NCI-H524 (cell line): ENCODE measurements around the gene HYAL1.
"Not testable (repeated sequence)": the region's sequence is repeated elsewhere in the genome, so short reads cannot be mapped to it uniquely, and the experiment has no call there.

ENCODE experiments used
- DNase-seq, 2 experiments: peaks; one replicate each; lab custom pipeline; 2025; lab: John Stamatoyannopoulos, UW

The HYAL1 gene

DNA sequence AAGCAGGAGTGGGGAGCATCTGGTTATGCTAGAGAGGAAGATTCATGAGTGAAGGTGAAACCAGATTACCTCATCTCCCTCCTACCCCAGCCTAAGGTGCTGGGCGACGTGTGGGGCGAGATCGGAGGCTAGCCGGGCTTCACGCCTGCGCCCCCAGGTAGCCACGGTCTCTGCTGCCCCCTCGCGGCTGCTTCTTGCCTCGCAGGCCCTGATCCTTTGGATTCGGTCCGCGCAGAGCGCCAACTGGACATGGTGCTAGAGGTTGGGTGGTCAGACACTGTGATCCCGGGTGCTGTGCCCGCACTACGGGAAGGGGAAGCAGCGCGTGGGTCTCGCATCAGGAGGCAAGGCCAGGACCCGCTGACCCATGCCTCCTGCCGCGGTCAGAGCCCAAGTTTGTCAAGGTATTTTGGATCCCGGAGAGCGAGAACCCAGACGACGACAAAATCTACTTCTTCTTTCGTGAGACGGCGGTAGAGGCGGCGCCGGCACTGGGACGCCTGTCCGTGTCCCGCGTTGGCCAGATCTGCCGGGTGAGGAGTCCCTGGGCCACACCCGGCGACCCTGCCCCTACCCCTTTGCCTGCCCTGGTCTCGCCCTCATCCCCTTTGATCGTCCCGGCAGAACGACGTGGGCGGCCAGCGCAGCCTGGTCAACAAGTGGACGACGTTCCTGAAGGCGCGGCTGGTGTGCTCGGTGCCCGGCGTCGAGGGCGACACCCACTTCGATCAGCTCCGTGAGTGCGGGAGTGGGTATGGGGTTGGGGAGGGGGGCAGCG is 30.3 kb downstream of the HYAL1 start:
- DNase-seq, result peak; percentile 37 to 69

DNA sequence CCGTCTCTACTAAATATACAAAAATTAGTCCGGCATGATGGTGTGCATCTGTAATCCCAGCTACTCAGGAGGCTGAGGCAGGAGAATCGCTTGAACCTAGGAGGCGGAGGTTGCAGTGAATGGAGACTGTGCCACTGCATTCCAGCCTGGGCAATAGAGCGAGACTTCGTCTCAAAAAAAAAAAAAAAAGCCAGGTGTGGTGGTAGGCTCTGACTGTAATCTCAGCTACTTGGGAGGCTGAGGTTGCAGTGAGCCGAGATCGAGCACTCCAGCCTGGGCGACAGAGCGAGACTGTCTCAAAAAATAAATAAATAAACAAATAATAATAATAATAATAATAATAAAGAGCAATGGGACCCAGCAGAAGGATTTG is 30.9 kb downstream of the HYAL1 start:
- DNase-seq, result not testable (repeated sequence)

DNA sequence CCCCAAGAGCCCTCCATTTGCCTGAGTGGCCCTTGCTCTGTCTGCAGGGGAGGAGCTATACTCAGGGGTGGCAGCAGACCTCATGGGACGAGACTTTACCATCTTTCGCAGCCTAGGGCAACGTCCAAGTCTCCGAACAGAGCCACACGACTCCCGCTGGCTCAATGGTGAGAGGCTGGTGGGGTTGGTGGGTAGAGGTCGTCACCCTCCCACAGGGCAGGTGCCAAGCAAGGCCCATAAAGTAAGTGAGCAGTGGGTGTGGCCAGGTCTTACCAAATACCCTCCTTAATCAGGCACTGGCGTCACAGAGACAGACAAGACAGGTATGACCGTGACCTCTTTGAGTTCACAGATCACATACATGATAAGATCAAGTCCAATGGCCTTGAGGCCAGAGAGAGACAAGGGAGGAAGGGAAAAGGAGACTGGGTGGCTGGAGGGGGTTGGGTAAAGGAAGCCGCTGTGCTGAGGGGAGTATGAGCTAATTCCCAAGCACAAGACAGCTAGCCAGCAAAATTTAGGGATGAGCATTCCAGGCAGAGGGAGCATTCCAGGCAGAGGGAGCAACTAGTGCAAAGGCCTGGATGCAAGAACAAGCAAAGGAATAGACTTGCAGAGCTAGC is 31.9 kb downstream of the HYAL1 start:
- no peak for DNase-seq

DNA sequence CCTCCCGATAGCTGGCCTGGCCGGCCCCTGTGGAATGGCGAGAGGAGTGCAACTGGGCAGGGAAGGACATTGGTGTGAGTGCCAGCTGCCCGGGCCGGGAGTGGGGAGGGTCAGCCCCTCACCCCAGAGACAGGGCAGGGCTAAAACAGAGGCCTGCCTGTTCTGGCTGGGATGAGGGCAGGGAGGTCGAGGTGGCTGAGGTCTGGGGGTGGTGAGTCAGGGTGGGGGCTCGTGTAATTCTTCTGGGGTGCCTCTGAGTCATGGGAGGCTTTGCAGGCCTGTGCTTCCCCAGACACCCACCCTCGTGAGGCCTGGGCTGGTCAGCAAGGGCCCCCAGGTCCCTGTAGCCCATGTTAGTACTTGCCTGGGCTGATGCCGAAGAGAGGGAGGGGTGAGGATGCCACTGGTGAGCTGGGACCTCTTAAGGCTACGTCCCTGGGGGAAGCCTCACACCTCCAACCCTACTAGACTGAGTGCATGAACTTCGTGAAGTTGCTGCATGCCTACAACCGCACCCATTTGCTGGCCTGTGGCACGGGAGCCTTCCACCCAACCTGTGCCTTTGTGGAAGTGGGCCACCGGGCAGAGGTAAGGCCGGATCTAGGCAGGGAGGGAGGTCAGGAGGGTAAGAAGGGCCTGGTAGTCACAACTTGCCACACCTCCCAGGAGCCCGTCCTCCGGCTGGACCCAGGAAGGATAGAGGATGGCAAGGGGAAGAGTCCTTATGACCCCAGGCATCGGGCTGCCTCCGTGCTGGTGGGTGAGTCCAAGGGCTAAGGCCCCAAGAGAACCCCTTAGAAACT is 32.8 kb downstream of the HYAL1 start:
- DNase-seq, result no peak

DNA sequence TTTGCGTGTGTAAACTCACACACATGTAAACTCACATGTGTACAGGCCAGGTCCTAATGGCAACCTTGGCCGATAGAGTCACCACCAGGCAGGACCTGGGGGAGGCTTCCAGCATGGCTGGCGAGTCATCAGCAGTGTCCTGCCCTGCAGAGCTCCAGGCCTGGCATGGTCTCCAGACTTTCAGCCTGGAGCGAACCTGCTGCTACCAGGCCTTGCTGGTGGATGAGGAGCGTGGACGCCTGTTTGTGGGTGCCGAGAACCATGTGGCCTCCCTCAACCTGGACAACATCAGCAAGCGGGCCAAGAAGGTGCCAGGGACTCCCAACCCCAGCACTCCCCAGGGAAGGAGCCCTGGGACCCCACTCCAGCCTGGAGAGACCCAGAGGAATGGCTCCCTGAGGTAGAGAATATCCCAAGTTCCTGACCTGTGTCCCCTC is 33.4 kb downstream of the HYAL1 start:
- DNase-seq, result no peak

DNA sequence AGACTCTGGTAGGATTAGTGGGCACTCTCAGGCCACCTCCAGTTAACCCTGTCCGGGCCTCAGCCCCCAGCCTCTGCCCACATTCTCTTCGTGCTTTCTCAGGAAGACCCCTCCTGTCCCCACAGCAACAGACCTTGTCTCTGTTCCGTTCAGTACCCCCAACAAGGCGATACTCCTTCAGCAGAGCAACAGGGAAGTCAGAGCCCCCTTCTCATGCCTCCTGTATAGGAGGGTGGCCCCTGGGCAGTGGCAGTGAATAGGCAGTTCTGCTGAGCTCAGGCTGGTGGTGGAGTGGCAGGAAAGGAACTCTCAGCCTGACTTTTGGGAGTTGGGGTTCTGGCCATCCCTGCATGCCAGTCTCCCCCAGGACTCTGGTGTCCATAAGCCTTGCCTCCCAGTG is 33.9 kb downstream of the HYAL1 start:
- no peak for DNase-seq

DNA sequence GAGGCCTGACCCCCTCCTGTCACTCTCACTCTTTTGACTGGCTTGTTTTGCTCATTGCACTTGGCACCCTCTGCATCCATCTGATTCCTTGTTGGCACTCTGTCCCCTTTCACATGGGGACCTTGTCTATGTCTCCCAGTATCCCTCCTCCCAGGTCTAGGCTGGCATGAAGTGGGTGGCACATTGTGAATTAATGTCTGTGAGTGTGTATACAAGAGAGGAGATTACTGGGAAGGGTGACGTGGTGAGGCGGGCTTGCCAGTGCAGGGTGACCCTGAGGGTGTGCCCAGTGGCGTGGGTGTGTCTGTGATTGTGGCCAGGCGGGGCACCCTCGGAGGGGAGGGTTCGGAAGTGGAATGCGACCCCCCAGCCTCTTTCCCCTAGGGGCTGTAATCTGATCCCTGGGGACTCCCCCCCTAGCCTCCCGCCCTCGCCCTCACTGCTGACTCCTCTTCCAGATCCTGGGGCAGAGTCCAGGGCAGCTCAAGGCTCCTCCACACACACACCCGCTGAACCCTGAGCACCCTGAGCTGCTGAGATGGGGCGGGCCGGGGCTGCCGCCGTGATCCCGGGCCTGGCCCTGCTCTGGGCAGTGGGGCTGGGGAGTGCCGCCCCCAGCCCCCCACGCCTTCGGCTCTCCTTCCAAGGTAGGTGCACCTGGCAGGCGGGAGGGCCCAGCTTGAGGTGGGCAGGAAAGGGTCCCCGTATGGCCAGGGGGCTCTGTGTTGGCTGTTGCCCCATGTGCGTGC is 34.5 kb downstream of the HYAL1 start, which contains the start of gene SEMA3B:
SEMA3B (plus strand) TSS at position 445 of the 749 bp plus-strand sequence; CDS start at position 539, 94 bp downstream.
- DNase-seq, result no peak

DNA sequence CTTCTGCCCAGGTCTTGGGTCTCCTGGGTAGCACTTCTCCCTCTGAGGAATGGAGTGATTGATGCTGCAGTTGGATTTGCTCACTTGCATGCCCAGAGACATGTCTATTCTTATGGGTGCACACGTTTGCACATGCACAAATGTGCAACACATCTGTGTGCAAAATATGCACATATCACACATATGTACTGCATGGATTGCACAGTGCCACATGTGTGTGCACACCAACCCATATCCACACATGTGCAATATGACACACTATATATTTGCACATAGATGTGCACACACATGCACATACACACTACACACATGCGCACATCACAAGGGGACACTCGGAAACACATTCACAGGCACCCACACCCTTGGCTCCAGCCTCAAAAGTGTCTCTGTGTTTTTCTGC is 35.1 kb downstream of the HYAL1 start:
- no peak for DNase-seq

DNA sequence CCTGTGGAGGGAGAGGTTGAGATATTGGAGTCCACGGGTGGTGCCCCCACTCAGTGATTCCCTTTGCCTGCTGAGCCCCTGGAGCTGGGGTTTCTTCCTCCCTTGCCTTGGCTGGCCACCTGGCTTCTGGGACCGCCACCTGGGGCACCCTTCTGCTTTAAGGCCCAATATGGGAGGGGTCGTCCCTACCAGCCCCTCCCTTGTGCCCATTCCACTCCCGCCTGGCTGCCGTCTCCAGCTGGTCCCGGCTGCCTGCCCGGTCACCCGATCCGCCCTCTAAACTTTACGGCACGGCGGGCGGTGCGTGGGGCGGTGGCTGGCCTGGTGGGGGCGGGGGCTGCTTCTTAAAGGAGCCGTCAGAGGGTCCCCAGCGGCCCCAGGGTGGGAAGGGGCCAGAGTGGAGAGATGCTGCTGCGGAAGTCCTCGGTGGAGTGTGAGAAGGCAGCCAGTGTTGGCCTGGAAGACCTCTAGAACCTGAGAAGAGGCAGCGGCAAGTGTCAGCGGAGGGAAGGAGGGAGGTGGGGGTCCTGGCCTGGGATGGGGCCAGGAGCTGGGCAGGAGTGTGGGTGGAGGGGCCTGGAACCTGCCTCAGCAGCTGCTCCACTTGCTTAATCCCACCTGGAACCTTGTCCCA is 36.0 kb downstream of the HYAL1 start:
- DNase-seq, result peak; percentile 31 to 61

DNA sequence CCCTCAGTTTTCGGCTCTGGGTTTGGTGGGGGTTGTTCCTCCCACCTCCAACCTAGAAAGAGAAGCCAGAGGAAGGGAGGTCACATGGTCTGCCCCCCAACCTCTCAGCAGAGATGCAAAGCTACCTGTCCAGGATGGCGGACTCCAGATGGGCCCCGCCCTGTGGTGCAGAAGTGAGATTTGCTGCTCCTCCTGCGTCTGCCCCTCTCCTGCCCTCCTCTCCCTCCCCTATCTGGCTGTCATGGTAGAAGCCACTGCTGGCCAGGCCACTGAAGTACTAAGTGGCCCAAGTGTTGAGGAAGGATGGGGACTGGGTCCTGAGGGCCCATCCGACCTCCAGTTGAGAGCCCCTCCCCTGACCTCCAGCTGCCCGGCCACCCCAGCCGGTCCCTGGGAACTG is 36.5 kb downstream of the HYAL1 start:
- no peak for DNase-seq

DNA sequence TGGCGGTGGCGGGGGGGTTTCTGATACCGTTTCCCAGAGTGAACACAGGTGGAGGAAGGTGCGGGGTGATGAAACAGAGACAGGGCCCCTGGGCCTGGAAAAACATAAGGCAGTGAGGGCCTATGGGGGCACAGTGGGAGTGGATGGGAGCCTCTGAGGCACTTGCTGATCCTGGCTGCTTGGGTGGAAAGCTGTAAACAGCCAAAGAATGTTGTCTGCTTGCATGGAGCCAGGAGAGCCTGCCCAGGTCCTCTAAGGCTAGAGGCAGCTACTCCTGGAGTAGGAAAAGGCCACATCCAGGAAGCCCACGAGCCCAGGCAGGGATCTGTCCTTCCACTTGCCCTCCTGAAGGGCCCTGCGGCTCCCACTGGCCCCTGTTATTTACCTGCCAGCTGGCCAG is 37.4 kb downstream of the HYAL1 start:
- DNase-seq, result no peak

DNA sequence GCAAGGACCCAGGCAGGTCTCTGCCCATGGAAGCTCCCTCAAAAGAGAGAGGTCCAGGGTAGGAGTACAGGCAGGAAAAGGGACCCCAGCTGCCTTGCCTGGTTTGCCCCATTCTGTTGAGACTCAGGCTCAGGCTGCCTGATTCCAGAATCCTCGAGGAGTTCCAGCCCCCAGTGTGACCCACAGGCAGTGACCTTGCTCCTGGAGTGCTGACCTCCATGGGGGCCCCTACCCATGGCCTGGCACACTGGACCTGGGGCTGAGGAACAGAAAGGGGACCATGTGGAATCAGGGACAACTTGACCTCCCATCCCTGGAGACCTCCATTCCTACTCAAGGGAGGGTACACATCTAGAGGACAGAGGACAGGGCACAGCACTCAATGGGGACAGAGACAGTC is 37.8 kb downstream of the HYAL1 start:
- DNase-seq, result no peak

DNA sequence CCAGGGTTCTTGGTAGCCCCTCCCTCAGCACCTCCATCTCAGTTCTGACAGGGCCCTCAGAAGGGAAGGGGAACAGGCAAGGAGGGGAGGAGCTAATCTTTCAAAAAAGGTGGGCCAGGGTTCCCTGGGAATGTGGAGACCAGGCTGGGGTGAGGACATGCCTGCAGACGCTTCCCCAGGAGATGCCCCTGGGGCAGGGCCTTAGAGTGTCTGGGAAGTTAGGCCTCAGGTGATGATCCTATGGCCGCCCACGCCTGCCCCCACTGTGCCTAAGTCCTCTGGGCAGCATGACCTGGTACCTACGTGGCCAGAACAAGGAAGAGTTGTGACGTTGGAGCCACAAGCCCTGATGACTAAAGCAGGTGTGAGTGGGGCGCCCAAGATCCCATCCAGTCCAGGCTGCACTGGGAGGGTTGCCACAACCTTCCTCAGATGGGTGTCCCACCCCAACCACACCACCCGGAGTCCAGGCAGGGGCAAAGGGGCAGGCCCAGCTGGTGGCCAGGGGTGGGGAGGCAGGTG is 38.3 kb downstream of the HYAL1 start:
- no peak for DNase-seq

DNA sequence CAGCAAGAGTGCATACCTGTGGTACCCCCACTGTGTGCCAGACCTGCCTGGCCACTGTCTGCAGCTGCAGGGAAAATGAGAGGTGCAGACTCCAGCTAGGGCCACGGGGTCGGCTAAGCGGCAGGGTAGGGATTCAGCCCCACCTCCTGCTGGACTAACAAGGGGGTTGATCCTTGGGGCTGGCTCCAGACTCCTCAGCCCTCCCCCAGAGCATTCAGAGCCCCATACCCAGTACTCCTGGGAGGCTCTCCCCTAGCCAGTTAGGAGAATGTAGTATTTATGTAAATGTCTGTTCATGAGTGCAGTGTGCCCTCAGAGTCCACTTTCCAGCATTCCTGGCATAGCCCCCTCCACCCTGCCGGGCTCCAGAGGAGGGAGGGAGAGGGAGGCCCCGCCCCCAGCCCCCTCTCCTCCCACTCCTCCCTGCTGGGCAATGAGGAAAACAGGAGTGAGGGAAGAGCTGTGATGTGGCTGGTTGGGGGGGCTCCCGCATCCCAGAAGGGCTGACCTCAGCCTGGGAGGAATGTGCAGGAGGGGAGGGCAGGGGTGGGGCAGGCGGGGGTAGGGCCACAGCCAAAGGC is 38.9 kb downstream of the HYAL1 start:
- DNase-seq, result no peak

DNA sequence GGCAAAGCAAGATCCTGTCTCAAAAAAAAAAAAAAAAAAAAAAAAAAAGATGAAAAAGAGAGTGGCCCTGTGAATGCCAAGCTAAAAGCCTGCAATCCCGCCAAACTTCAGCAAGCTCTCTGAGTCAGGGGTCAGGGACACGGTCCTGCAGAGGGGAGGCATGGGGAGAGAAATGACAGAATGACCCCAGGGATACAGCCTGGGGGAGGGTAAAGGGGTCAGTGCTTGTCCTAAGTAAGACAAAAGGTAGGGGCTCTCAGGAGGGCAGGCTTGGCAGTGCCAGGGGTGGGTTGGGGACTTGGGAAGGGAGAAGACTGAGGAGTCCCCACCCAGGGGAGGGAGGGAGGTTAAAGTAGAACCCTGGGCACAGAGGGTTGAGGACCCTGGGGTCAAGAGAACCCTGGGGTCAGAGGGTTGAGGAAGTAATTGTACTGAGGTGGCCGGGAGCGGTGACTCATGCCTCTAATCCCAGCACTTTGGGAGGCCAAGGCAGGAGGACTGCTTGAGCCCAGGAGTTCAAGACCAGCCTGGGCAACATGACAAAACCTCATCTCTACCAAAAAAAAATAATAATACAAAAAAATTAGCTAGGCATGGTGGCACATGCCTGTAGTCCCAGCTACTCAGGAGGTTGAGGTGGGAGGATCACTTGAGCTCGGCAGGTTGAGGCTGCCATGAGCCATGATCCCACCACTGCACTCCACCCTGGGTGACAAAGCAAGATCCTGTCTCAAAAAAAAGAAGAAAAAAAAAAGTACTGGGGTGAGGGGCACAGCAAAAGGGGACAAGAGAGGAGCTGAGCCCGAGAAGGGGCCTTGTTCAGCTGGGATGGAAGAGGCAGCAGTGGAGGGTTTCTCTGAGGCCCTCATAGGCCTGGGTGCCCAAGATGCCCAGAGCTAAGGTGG is 39.6 kb downstream of the HYAL1 start:
- DNase-seq, result no peak

DNA sequence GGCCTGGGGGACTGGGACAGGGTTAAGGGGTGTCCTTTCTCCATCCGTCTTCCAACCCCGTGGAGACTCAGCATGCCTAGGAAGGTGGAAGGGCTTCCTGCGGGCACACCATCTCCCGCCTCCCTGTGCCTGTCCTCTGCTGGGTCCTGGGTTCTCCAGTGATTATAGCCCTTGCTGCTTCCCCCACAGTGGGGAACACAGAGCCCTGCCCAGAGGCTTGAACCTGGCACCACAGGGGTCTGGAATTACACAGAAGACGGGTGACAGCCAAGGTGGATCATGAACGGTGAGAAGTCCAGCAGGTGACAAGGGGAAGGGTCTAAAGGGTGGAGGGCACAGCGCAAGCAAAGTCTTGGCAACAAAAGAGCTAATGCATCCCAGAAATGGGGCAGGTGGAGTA is 40.6 kb downstream of the HYAL1 start:
- no peak for DNase-seq

DNA sequence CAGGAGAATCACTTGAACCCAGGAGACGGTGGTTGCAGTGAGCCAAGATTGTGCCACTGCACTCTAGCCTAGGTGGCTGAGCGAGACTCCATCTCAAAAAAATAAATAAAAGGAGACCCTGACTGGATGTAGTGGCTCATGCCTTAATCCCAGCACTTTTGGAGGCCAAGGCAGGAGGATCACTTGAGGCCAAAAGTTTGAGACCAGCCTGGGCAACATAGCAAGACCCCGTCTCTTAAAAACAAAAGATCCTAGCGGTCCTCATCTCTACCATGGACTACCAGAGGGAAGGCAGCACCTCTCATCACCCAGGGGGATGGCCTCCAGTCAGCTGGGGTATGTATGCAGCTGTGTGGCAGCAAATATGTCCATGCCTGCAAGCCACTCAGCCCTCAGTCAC is 41.2 kb downstream of the HYAL1 start:
- not testable (repeated sequence) for DNase-seq

DNA sequence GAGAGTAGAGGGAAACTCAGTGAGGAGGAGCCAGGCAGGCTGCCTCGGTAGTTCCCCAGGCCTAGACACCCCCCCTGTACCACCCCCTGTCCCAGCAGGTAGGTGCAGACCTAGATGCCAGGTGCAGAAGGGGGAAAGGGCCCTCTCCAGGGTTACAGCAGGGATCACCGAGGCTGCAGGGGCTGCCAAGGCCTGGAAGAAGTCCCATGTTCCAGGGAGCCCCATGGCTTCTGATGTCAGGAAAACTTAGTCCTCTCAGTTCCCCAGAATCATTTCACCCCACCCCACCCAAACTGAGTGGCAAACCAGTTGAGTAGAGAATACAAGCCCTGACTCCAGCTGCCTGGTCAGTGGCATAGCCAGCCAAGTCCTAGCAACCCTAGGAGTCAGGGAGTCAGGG is 41.9 kb downstream of the HYAL1 start:
- DNase-seq, result no peak

DNA sequence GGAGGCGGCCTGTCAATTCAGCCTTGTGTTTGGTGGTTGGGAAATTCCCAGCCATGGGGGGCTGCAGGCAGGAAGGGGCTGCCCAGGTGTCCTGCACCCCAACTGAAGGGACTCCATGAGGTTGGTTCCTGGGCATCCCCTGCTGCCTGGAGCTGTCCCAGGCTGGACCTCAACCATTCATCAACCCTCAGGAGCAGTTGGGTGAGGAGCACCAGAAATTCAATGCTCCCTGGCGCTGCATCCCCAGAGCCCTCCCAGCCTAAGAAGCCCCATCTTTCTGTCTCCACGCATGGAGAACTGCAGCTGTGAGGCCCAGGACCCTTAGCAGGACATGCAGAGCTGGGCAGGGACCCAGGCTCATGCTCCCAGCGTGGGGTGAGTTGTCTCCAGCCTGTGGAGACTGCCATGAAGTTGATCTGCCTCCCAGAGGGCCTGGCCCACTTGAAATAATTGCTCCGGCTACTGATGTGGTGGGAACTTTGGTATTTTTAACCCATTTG is 42.4 kb downstream of the HYAL1 start:
- no peak for DNase-seq
